ENCODE measurements around the gene DAPK3.
"Not testable (repeated sequence)": the region's sequence is repeated elsewhere in the genome, so short reads cannot be mapped to it uniquely, and the experiment has no call there.

The DAPK3 gene

GRCh38 chr19:3952755-3953276 lies 18.1 kb downstream of the DAPK3 start:
- DNase-seq: not testable (repeated sequence)

- no peak for DNase-seq
Measured at GRCh38 chr19:3950871-3951861, 19.7 kb downstream of the DAPK3 start.

GRCh38 chr19:3949997-3950859 lies 20.7 kb downstream of the DAPK3 start:
- DNase-seq: no peak

GRCh38 chr19:3949294-3949693 lies 21.6 kb downstream of the DAPK3 start:
- DNase-seq: no peak

- not testable (repeated sequence) for DNase-seq
Measured at GRCh38 chr19:3947316-3947933, 23.5 kb downstream of the DAPK3 start.

GRCh38 chr19:3945838-3946237 lies 25.1 kb downstream of the DAPK3 start:
- no peak for DNase-seq

GRCh38 chr19:3944018-3944721 lies 26.7 kb downstream of the DAPK3 start:
- no peak for DNase-seq

GRCh38 chr19:3942790-3943409 lies 28.0 kb downstream of the DAPK3 start:
- no peak for DNase-seq

- DNase-seq: not testable (repeated sequence)
Measured at GRCh38 chr19:3938300-3938950, 32.5 kb downstream of the DAPK3 start.

GRCh38 chr19:3936506-3937442 lies 34.1 kb downstream of the DAPK3 start:
- DNase-seq: no peak

- no peak for DNase-seq
Measured at GRCh38 chr19:3932931-3933810, 37.7 kb downstream of the DAPK3 start, which contains the start of gene NMRK2. Gene NMRK2 (plus strand): TSS chr19:3933069. CDS start chr19:3933672, 603 bp downstream.

- DNase-seq: no peak
Measured at GRCh38 chr19:3931041-3931440, 39.9 kb downstream of the DAPK3 start.

GRCh38 chr19:3923912-3924311 lies 47.0 kb downstream of the DAPK3 start:
- no peak for DNase-seq

GRCh38 chr19:3923096-3923758 lies 47.7 kb downstream of the DAPK3 start:
- no peak for DNase-seq

GRCh38 chr19:3919793-3920192 lies 51.1 kb downstream of the DAPK3 start:
- DNase-seq: no peak

GRCh38 chr19:3916033-3916432 lies 54.9 kb downstream of the DAPK3 start:
- no peak for DNase-seq

- no peak for DNase-seq
Measured at GRCh38 chr19:3914199-3914598, 56.7 kb downstream of the DAPK3 start.

- no peak for DNase-seq
Measured at GRCh38 chr19:3910105-3910504, 60.8 kb downstream of the DAPK3 start.
